ENCODE measurements around the gene ATP8B4.

ATP8B4 gene

DNA sequence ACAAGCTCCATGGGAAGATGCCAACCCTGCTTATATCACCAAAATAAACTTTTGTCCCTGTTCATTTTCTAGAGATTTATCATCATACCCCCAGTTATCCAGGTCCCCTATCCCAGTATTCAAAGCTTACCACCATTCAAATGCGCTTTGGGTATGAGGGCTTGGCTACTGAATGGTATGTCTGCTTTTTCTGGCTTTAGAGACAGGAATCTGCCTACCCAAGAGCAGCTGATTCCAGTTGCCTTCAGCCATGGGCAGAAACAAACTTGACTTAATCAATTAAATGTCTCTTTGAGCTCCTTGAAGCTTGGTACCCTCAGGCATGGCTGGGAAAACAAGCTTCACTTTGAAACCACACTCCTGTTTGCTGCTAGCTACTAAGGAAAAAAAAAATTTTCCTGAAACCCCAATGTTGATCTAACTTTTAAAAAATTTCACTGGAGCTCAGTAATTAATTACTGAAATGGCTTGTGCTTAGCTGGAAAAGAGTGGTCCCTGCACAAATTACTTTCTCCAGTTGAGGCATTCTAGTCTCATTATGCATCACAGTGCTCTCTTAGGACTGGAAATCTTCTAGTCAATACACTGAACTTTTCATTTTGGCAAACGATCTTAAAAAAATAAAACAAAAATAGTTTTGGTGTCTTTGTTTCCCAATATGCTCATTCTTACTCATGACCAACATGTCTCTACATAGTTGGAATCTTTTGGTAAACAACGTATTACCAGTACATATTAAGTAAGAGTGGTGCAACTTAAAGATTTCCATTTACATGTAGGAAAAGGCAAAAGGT is 255.4 kb downstream of the ATP8B4 start:
- Histone ChIP-seq H3K36me3 (ENCODE audit: insufficient read depth, low read length) (no peaks in the 10 kb centered on the region), H4K20me1 (ENCODE audit: insufficient read depth, low read length) (no peaks in the 10 kb centered on the region), H3K27me3 (ENCODE audit: insufficient read depth, low read length, poor library complexity) (no peaks in the 10 kb centered on the region), H3K4me3 (ENCODE audit: low read depth in 1 of 2, low read length in 2 of 2) (no peak overlapping the region), H3K4me1 (ENCODE audit: insufficient read depth, low read length) (no peaks in the 10 kb centered on the region), H3K27ac (ENCODE audit: low read length) (no peak overlapping the region), H3K9ac (ENCODE audit: low read depth, low read length) (no peak overlapping the region), H3K79me2 (ENCODE audit: insufficient read depth, low read length) (no peaks in the 10 kb centered on the region), H3K9me3 (ENCODE audit: insufficient read depth, low read length, severe bottlenecking) (no peaks in the 10 kb centered on the region), H3K4me2 (ENCODE audit: insufficient read depth, low read length) (no peak overlapping the region), H2AFZ (ENCODE audit: low read depth, low read length) (no peak overlapping the region)
- DNase-seq (no peak), ATAC-seq (ENCODE audit: insufficient read depth, low read depth) (no peak)
- no peak for TF ChIP-seq EZH2 (IDR thresholded peaks at IDR 0.05; ENCODE audit: borderline replicate concordance, low read depth, low read length, severe bottlenecking)
- TF ChIP-seq, protein P1, sequence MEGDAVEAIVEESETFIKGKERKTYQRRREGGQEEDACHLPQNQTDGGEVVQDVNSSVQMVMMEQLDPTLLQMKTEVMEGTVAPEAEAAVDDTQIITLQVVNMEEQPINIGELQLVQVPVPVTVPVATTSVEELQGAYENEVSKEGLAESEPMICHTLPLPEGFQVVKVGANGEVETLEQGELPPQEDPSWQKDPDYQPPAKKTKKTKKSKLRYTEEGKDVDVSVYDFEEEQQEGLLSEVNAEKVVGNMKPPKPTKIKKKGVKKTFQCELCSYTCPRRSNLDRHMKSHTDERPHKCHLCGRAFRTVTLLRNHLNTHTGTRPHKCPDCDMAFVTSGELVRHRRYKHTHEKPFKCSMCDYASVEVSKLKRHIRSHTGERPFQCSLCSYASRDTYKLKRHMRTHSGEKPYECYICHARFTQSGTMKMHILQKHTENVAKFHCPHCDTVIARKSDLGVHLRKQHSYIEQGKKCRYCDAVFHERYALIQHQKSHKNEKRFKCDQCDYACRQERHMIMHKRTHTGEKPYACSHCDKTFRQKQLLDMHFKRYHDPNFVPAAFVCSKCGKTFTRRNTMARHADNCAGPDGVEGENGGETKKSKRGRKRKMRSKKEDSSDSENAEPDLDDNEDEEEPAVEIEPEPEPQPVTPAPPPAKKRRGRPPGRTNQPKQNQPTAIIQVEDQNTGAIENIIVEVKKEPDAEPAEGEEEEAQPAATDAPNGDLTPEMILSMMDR (IDR thresholded peaks at IDR 0.05; ENCODE audit: borderline replicate concordance, extremely low read depth, low read length, poor library complexity, severe bottlenecking), result no peak

DNA sequence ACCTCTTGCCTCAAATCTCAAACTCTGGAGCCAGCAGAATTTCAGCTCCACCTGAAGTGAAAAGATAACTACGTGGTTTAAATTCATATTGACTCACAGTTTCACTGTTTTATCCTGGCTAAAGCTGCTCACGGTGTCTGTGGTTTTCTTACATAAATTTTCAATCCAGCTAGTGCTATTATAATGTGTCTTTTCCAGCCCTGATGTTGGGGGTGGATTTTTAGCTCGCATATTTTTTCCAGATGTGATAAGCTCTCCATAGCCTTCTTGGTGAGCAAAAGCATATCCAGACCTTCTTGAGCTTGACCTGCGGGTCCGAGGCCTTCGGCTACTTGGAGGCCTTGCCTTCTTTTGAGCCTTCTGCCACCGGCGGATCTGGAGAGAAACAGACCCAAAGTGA is 258.9 kb downstream of the ATP8B4 start:
- Histone ChIP-seq H3K27me3 (ENCODE audit: insufficient read depth, low read length, poor library complexity) (no peaks in the 10 kb centered on the region), H3K4me1 (ENCODE audit: insufficient read depth, low read length) (no peaks in the 10 kb centered on the region)
- TF ChIP-seq, protein P1 (IDR thresholded peaks at IDR 0.05; ENCODE audit: borderline replicate concordance, extremely low read depth, low read length, poor library complexity, severe bottlenecking), result no peak
- TF ChIP-seq EZH2 (IDR thresholded peaks at IDR 0.05; ENCODE audit: borderline replicate concordance, low read depth, low read length, severe bottlenecking), result no peak

DNA sequence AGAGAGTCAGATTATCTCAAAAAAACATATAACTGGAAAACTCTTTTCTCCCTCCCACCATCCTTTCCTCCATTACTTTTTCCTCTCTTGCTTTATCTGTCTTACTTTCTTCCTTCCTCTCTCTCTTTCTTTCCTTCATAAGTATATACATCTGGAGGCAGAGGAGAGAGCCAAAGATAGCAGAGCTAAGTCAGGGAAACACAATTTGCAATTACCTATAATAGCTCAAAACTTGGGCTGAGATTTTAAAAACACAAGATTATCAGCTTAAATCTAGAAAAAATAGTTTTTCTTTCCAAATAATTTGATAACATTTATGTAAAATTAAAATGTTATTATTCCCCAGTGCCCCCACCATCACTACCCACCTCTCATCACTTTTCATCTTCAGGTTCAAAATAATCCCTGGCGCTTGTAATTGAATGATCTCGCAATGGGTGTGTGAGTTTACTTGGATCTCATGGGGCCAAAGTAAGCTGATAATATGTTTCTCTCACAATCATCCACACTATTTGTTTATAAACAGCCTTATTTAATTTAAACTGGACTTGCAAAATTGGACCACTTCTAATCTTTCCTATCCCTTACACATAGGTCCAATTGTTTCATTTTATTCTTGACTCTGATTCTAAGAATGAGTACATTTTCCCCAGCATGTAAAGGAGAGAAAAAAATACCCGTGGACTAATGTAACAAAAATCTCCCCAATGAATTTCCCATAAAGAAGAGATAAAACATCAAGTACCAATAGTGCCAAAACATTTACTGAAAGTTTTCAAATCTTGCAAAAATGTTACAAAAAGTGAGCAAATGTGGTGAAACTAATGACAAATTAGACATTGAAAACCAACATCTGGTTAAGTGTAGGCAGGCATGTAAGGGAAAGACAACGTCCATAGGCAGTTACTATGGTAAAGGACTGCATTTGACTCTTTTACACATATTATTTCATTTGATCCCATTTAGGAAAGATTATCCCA is 261.2 kb downstream of the ATP8B4 start:
- DNase-seq (no peak), ATAC-seq (ENCODE audit: insufficient read depth, low read depth) (no peak)
- no peaks in the 10 kb centered on the region for H3K27me3 ChIP-seq (ENCODE audit: insufficient read depth, low read length, poor library complexity)
- TF ChIP-seq EZH2 (IDR thresholded peaks at IDR 0.05; ENCODE audit: borderline replicate concordance, low read depth, low read length, severe bottlenecking), result no peak
- TF ChIP-seq, protein P1 (IDR thresholded peaks at IDR 0.05; ENCODE audit: borderline replicate concordance, extremely low read depth, low read length, poor library complexity, severe bottlenecking), result no peak
- H3K4me2 ChIP-seq (ENCODE audit: insufficient read depth, low read length), result no peak overlapping the region
- H4K20me1 ChIP-seq (ENCODE audit: insufficient read depth, low read length), result no peaks in the 10 kb centered on the region
- H2AFZ ChIP-seq (ENCODE audit: low read depth, low read length), result no peak overlapping the region
- no peaks in the 10 kb centered on the region for H3K36me3 ChIP-seq (ENCODE audit: insufficient read depth, low read length)
- no peaks in the 10 kb centered on the region for H3K9me3 ChIP-seq (ENCODE audit: insufficient read depth, low read length, severe bottlenecking)
- no peak overlapping the region for H3K9ac ChIP-seq (ENCODE audit: low read depth, low read length)
- no peaks in the 10 kb centered on the region for H3K4me1 ChIP-seq (ENCODE audit: insufficient read depth, low read length)
- H3K27ac ChIP-seq (ENCODE audit: low read length), result no peak overlapping the region
- H3K79me2 ChIP-seq (ENCODE audit: insufficient read depth, low read length), result no peaks in the 10 kb centered on the region
- no peak overlapping the region for H3K4me3 ChIP-seq (ENCODE audit: low read depth in 1 of 2, low read length in 2 of 2)

More for the DNA sequence above, 258.9 kb downstream of the ATP8B4 start:
- H3K4me2 ChIP-seq (ENCODE audit: insufficient read depth, low read length), result no peak overlapping the region
- H3K79me2 ChIP-seq (ENCODE audit: insufficient read depth, low read length), result no peaks in the 10 kb centered on the region
- H3K36me3 ChIP-seq (ENCODE audit: insufficient read depth, low read length), result no peaks in the 10 kb centered on the region
- no peak overlapping the region for H3K27ac ChIP-seq (ENCODE audit: low read length)
- H2AFZ ChIP-seq (ENCODE audit: low read depth, low read length), result no peak overlapping the region
- no peak for ATAC-seq (ENCODE audit: insufficient read depth, low read depth)
- no peaks in the 10 kb centered on the region for H3K9me3 ChIP-seq (ENCODE audit: insufficient read depth, low read length, severe bottlenecking)
- H4K20me1 ChIP-seq (ENCODE audit: insufficient read depth, low read length), result no peaks in the 10 kb centered on the region
- H3K4me3 ChIP-seq (ENCODE audit: low read depth in 1 of 2, low read length in 2 of 2), result no peak overlapping the region
- no peak for DNase-seq
- no peak overlapping the region for H3K9ac ChIP-seq (ENCODE audit: low read depth, low read length)

Measured in DND-41 (cell line).